ENCODE data around the gene CTAGE1. TPM values are rescaled to one million over a fixed set of nuclear protein-coding genes. Genes with fewer than 3 reads are reported as not detected.

Gene CTAGE1
- total and polyA plus RNA-seq, 2 donors (not counting 1 experiment from before 2014, with no cell fraction given) = not detected

GRCh38 chr18:22432657-22433137 lies 15.0 kb upstream of the CTAGE1 start:
- H3K4me3 ChIP-seq (ENCODE audit: control extremely low read depth in 1 of 5, extremely low read depth in 1 of 5, insufficient read depth in 1 of 5, low read depth in 2 of 5, low read length in 4 of 5) = no peak overlapping the region
- Mint-ChIP-seq H3K9me3 (ENCODE audit: insufficient read depth) (no peaks in the 10 kb centered on the region), H3K27ac (no peak overlapping the region), H3K4me1 (no peaks in the 10 kb centered on the region), H3K4me3 (no peak overlapping the region), H3K27me3 (no peaks in the 10 kb centered on the region)
- no peak for TF ChIP-seq EZH2 (IDR thresholded peaks at IDR 0.05; ENCODE audit: borderline replicate concordance, insufficient read depth, low read depth, low read length, poor library complexity, severe bottlenecking)
- no peak for TF ChIP-seq CTCF (IDR thresholded peaks at IDR 0.05)
- no peak overlapping the region for H2AFZ ChIP-seq (ENCODE audit: insufficient read depth, low read depth, low read length, poor library complexity, severe bottlenecking)
- peaks cover 0 to 5% (median 0%) of the 10 kb centered on the region in 3 donors for H3K9me3 ChIP-seq (ENCODE audit: control extremely low read depth in 1 of 3, control insufficient read depth in 2 of 3, insufficient read depth in 1 of 3, low read length in 2 of 3)
- POLR2A ChIA-PET = no interaction called here
- WGBS (ENCODE audit: insufficient coverage) = 93% methylated on average over 9 of the region's 13 CpGs
- no peak overlapping the region for H3K9ac ChIP-seq (ENCODE audit: low read length)
- H3K27ac ChIP-seq (ENCODE audit: low read length in 2 of 2) = no peak overlapping the region
- H3K4me2 ChIP-seq (replicated peaks; ENCODE audit: low read depth, low read length, poor library complexity, severe bottlenecking) = no peak overlapping the region
- no peaks in the 10 kb centered on the region for H3K4me1 ChIP-seq (ENCODE audit: control insufficient read depth in 2 of 2, insufficient read depth in 2 of 2, low read length in 2 of 2)
- no peak for ATAC-seq (ENCODE audit: low read depth)
- intact Hi-C loops (cut with micrococcal nuclease) = no loop called here
- no peaks in the 10 kb centered on the region for H3K27me3 ChIP-seq (replicated peaks in 1 of 4; ENCODE audit: control extremely low read depth in 1 of 4, control insufficient read depth in 3 of 4, insufficient read depth in 4 of 4, low read length in 3 of 4)
- CTCF ChIA-PET = no interaction called here
- no peak for DNase-seq
- no peaks in the 10 kb centered on the region for H3K79me2 ChIP-seq (ENCODE audit: control insufficient read depth, insufficient read depth, low read length)
- no peaks in the 10 kb centered on the region for H3K36me3 ChIP-seq (replicated peaks in 1 of 2; ENCODE audit: control extremely low read depth in 1 of 2, control insufficient read depth in 1 of 2, extremely low read depth in 1 of 2, insufficient read depth in 2 of 2, low read length in 1 of 2)
- no peaks in the 10 kb centered on the region for H4K20me1 ChIP-seq (ENCODE audit: control insufficient read depth, insufficient read depth, low read length, poor library complexity, severe bottlenecking)

GRCh38 chr18:22429564-22429963 lies 11.8 kb upstream of the CTAGE1 start:
- Histone ChIP-seq H3K9me3 (ENCODE audit: control extremely low read depth in 1 of 3, control insufficient read depth in 2 of 3, insufficient read depth in 1 of 3, low read length in 2 of 3) (peaks cover 0 to 5% (median 0%) of the 10 kb centered on the region in 3 donors), H3K9ac (ENCODE audit: low read length) (no peak overlapping the region), H4K20me1 (ENCODE audit: control insufficient read depth, insufficient read depth, low read length, poor library complexity, severe bottlenecking) (no peaks in the 10 kb centered on the region), H3K4me2 (replicated peaks; ENCODE audit: low read depth, low read length, poor library complexity, severe bottlenecking) (no peak overlapping the region), H3K27me3 (replicated peaks in 1 of 4; ENCODE audit: control extremely low read depth in 1 of 4, control insufficient read depth in 3 of 4, insufficient read depth in 4 of 4, low read length in 3 of 4) (no peaks in the 10 kb centered on the region), H3K4me1 (ENCODE audit: control insufficient read depth in 2 of 2, insufficient read depth in 2 of 2, low read length in 2 of 2) (no peaks in the 10 kb centered on the region), H3K4me3 (ENCODE audit: control extremely low read depth in 1 of 5, extremely low read depth in 1 of 5, insufficient read depth in 1 of 5, low read depth in 2 of 5, low read length in 4 of 5) (no peak overlapping the region), H3K79me2 (ENCODE audit: control insufficient read depth, insufficient read depth, low read length) (no peaks in the 10 kb centered on the region), H3K27ac (ENCODE audit: low read length in 2 of 2) (no peak overlapping the region), H2AFZ (ENCODE audit: insufficient read depth, low read depth, low read length, poor library complexity, severe bottlenecking) (no peak overlapping the region), H3K36me3 (replicated peaks in 1 of 2; ENCODE audit: control extremely low read depth in 1 of 2, control insufficient read depth in 1 of 2, extremely low read depth in 1 of 2, insufficient read depth in 2 of 2, low read length in 1 of 2) (no peaks in the 10 kb centered on the region)
- ChIA-PET POLR2A (no interaction called here), CTCF (no interaction called here)
- Mint-ChIP-seq H3K27ac (no peak overlapping the region), H3K4me3 (no peak overlapping the region), H3K9me3 (ENCODE audit: insufficient read depth) (no peaks in the 10 kb centered on the region), H3K4me1 (no peaks in the 10 kb centered on the region), H3K27me3 (no peaks in the 10 kb centered on the region)
- ATAC-seq (ENCODE audit: low read depth) (no peak), DNase-seq (peak; percentile 3)
- intact Hi-C loops (cut with micrococcal nuclease) = no loop called here
- no peak for TF ChIP-seq CTCF (IDR thresholded peaks at IDR 0.05)
- no peak for TF ChIP-seq EZH2 (IDR thresholded peaks at IDR 0.05; ENCODE audit: borderline replicate concordance, insufficient read depth, low read depth, low read length, poor library complexity, severe bottlenecking)
- 79% methylated on average over 3 of the region's 3 CpGs for WGBS (ENCODE audit: insufficient coverage)
